RWPE2 (cell line): ENCODE measurements around the gene AIF1.
"Not testable (repeated sequence)": the region's sequence is repeated elsewhere in the genome, so short reads cannot be mapped to it uniquely, and the experiment has no call there.

ENCODE experiments used
- ATAC-seq: fragments of 200-7000 bp; cut with Tn5 transposase; 3 replicates; pipeline ENCODE4 v1.9.1; 2021; ENCODE audit warnings: low read depth
- DNase-seq: peaks from one replicate; pipeline ENCODE4 v3.0.0-alpha.2; 2020; ENCODE audit warnings: low spot score
- H3K27ac ChIP-seq: fragments of 450-650 bp; 2 replicates; pipeline ENCODE4 v1.5.1; 2017; ENCODE audit warnings: mild to moderate bottlenecking; ENCODE audit not compliant: poor library complexity, severe bottlenecking
- H3K27me3 ChIP-seq: fragments of 250-450 bp; sonication (Bioruptor Pico); 2 replicates; pipeline ENCODE4 v1.5.1; 2021; ENCODE audit warnings: mild to moderate bottlenecking, moderate library complexity; ENCODE audit not compliant: insufficient read depth, poor library complexity, severe bottlenecking
- H3K36me3 ChIP-seq: fragments of 250-450 bp; sonication (Bioruptor Pico); 2 replicates; pipeline ENCODE4 v1.5.1; 2020; ENCODE audit warnings: low read depth, mild to moderate bottlenecking, moderate library complexity
- H3K4me1 ChIP-seq: fragments of 250-450 bp; sonication (Bioruptor Pico); 2 replicates; pipeline ENCODE4 v1.5.1; 2021; ENCODE audit warnings: mild to moderate bottlenecking, moderate library complexity; ENCODE audit not compliant: insufficient read depth, poor library complexity, severe bottlenecking
- H3K4me3 ChIP-seq: fragments of 250-450 bp; sonication (Bioruptor Pico); 2 replicates; pipeline ENCODE4 v1.5.1; 2021; ENCODE audit warnings: mild to moderate bottlenecking, moderate library complexity; ENCODE audit not compliant: severe bottlenecking
- H3K9me3 ChIP-seq: fragments of 250-450 bp; sonication (Bioruptor Pico); 2 replicates; pipeline ENCODE4 v1.5.1; 2021; ENCODE audit warnings: mild to moderate bottlenecking, moderate library complexity; ENCODE audit not compliant: severe bottlenecking
- CTCF ChIP-seq: fragments of 450-650 bp; IDR thresholded peaks from one replicate; pipeline ENCODE4 v1.5.1; 2017; ENCODE audit warnings: mild to moderate bottlenecking, moderate library complexity; ENCODE audit not compliant: poor library complexity, severe bottlenecking

Gene AIF1

GRCh38 chr6:31587791-31588777 is 26.9 kb upstream of the AIF1 start:
- Histone ChIP-seq H3K4me1 (no peaks in the 10 kb centered on the region), H3K36me3 (no peaks in the 10 kb centered on the region), H3K9me3 (no peaks in the 10 kb centered on the region), H3K27ac (no peak overlapping the region), H3K27me3 (no peaks in the 10 kb centered on the region), H3K4me3 (no peak overlapping the region)
- DNase-seq (no peak), ATAC-seq (no peak)
- no peak for TF ChIP-seq CTCF

GRCh38 chr6:31588871-31589650 is 26.0 kb upstream of the AIF1 start:
- DNase-seq (no peak), ATAC-seq (0 out of 3 replicates have a peak, but pooled peaks have one; percentile 9)
- Histone ChIP-seq H3K9me3 (no peaks in the 10 kb centered on the region), H3K36me3 (no peaks in the 10 kb centered on the region), H3K27me3 (no peaks in the 10 kb centered on the region), H3K4me3 (no peak overlapping the region), H3K27ac (no peak overlapping the region), H3K4me1 (no peaks in the 10 kb centered on the region)
- TF ChIP-seq CTCF: no peak

GRCh38 chr6:31590691-31591090 is 24.3 kb upstream of the AIF1 start:
- not testable (repeated sequence) for H3K27ac ChIP-seq, H3K27me3 ChIP-seq, H3K9me3 ChIP-seq, ATAC-seq, H3K4me1 ChIP-seq, H3K4me3 ChIP-seq, H3K36me3 ChIP-seq, DNase-seq

GRCh38 chr6:31592396-31592771 is 22.6 kb upstream of the AIF1 start:
- no peak overlapping the region for H3K4me3 ChIP-seq

More at GRCh38 chr6:31592396-31592771, 22.6 kb upstream of the AIF1 start:
- Histone ChIP-seq H3K27ac (no peak overlapping the region), H3K36me3 (no peaks in the 10 kb centered on the region), H3K27me3 (no peaks in the 10 kb centered on the region), H3K9me3 (no peaks in the 10 kb centered on the region), H3K4me1 (no peaks in the 10 kb centered on the region)
- ATAC-seq: no peak
- TF ChIP-seq CTCF: no peak
- DNase-seq: no peak
